GM21367 (cell line): ENCODE measurements around the gene DHRS1.
"Not testable (repeated sequence)": the region's sequence is repeated elsewhere in the genome, so short reads cannot be mapped to it uniquely, and the experiment has no call there.

Source experiments
- ATAC-seq: cut with Tn5 transposase; IDR thresholded peaks from one replicate; pipeline ENCODE4 v1.9.1; 2021; ENCODE audit not compliant: unreplicated experiment

DHRS1 gene

DNA sequence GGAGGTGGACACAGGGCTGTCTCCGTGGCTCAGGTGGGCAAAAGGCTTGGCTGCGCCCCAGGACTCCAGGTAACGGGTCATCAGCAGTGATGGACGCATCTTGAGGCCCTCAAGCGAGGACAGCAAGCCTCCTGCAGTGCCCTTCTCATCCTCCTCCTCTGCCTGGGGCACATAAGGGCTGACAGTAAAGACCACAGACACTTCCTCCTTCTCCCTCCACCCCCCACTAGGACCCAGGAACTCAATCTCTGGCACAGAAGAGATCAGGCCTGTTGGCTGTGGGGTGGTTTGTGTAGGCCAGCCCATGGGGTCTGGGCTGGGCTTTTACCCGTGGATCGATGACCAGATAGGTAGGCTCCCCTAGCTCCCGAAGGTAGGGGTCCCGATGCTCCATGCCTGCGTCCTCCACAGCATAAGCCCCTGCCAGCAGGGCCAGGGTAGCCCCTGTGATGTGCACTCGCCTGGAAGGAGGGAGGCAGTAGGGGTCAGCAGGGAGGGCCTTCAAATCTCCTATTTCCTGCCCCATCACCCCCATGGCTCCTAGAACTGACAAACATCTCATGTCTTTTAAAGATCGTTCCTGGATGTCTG is 29.6 kb upstream of the DHRS1 start:
- no peak for ATAC-seq

DNA sequence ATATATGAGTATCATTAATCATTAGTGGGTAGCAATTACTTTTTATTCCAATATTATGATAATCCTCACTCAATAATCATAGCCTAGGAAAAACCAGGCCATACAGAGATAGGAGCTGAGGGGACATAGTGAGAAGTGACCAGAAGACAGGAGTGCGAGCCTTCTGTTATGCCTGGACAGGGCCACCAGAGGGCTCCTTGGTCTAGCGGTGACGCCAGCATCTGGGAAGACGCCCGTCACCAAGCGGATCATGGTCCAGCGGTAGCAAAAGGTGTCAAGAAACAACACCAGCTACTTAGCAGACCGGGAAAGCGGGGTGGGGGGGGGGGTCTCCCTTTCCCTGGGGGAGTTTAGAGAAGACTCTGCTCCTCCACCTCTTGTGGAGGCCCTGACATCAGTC is 28.3 kb upstream of the DHRS1 start:
- not testable (repeated sequence) for ATAC-seq

DNA sequence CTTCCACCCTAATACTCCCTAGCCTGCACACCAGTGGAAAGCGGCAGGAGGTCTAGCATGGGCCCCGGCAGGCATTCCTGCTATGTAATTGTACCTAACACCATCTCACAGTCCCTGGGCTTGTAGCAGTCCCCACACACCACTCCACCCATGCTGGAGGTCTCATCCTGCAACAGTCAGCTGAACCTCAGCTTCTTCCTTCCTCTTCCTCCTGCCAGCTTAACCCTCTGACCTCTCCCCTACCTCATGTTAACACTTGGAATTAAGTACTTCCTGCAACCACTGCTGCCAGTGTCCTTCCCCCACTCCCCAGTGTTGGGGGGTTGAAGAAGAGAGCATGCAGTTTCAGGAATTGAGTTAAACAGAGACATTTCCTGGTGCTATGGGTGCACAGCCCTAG is 27.7 kb upstream of the DHRS1 start:
- no peak for ATAC-seq

DNA sequence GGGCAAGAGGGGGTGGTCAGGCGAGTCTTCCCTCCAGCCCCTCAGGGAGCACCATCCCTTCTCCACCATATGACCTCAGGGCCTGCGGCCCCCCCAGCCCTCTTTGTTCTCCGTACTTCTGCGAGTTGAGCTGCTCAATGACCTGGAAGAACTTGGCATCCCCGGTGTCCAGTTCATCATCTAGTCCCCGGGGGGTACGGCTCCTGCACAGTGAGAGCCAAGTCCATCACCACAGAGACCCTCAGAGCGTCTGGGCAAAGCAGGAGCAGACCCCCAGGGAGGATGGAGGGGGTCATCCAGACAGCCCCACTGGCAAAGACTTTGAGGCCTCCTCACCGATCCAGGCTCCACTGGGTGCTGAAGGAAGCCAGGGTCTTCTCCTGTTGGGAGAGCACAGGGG is 26.4 kb upstream of the DHRS1 start:
- ATAC-seq: no peak

DNA sequence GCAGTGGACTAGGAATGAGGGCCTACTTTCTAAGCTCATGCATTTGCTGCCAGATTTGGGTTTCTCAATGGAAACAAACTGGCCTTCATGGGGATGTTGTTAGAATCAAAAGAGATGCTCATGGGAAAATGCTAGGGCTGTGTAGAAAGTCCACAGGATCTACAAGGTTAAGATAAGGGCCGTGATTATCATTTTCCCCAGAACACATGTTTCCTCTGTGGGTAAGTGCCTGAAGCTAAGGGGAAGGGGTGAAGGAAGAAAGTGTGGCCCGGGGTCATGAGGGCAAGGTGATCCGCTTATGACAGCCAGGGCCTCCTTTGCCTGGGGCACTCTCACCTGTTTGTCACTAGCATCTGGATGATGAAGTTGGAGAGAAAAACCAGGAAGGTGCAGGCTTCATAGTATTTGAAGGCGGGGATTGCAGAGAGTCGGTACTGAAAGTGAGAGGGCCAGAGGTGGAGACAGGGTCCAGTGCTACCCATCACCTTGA is 25.5 kb upstream of the DHRS1 start:
- no peak for ATAC-seq

DNA sequence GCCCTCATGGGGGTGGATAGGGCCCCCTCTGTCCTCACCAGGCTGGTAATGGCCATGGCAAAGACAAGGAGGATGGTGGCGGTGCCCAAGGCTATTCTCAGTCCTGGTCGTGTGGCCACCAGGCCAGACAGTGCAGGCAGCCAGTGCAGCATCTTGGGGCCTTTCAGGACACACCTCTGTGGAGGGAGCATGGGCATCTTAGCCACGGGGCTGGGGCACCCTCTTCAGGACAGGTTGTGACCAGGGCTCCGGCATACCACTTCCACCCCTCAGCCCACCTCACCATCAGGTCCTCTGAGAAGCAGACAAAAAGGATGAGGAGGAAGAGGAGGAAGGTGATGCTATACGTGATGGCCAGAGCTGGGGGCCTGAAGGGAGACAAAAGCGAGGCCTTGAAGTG is 24.4 kb upstream of the DHRS1 start:
- ATAC-seq: no peak

DNA sequence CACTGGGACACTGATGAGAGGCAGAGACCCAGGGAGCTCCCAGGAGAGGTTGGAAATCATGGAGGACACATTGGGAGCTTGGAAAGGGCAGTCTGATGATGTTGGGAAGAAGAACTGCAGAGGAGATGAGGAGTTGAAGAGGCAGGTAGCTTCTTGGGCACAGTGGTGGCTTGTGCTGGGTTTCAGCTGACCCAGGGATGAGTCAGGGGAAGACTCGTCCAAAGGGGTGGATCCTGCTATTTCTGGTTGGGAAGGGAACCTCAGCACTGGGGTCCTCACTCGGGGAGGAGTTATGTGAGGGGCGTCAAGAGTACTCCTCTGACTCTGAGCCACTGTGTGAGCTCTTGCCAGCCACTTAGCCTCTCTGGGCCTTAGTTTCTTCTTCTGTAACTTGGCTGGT is 23.8 kb upstream of the DHRS1 start:
- ATAC-seq: no peak

DNA sequence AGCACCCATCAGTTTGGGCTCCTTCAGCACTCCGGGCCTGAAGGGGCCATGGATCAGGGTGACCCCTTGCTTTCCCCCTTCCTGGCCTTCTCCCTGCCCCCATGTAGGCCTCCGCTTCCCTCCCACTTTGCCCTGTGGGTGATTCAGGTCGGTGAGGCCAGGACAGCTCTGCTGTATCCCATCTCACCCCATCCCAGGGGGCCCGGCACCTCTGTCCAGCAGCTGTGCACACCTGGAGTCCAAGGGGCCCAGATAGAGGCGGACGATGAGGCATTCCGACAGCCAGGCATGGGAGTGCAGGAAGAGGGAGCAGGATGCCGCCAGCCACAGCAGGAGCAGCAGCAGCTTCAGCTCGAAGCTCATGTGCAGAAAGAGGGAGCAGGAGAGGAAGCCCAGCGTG is 23.1 kb upstream of the DHRS1 start:
- no peak for ATAC-seq

DNA sequence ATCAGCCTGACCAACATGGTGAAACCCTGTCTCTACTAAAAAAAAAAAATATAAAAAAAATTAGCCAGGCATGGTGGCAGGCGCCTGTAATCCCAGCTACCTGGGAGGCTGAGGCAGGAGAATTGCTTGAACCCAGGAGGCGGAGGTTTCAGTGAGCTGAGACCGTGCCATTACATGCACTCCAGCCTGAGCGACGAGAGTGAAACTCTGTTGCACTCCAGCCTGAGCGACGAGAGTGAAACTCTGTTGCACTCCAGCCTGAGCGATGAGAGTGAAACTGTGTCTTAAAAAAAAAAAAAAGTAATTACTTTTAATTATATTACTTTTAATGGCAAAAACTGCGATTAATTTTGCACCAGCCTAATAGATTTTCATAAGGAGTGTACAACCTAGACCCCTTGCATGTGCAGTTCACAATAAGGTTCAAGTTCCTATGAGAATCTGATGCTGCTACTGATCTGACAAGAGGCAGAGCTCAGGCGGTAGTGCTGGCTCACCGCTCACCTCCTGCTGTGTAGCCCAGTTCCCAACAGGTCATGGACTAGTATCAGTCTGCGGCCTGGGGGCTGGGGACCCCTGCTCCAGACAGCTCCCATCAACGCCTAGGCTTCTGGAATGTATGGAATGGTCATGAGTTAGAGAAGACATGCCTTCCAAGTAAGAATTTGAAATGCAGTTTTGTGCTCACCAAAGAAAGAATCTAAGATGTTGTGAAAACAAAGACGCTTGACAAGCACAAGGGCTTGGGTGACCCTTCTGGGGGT is 21.8 kb upstream of the DHRS1 start:
- no peak for ATAC-seq

DNA sequence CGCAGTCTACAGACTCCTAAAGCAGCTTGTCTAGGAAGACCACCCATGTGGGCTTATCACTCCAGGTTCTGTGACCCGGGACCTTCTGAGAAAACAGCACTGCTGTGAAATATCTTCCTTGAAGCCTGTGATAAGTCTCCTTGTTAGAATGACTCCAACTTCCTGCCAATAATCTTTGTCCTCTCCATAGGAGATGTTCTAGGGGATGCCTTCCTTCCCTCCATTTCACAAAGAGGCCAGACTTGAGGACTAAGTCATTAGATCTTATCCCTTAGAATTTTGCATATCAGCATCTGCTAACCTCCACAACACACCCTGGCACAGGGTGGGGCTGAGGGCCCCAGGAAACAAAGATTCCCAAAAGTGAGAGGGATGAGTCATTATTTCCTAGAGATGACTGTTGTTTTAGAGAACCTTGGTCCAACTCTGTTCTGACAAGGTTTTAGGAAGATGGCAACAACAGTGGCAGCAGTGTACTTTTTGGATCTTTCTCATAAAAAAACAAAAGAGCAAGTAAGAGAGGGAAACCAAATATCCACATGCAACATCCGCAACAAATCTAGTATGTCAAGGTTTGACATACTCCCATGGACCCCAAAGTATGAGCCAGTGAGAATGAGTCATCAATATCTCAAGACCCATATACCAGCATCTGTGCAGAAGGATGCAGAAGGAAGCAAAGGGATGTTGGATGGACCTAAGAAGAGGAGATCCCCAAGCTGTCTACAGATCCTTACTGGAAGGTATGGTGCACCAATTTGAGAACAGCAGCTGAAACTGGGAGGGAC is 17.8 kb upstream of the DHRS1 start:
- no peak for ATAC-seq

DNA sequence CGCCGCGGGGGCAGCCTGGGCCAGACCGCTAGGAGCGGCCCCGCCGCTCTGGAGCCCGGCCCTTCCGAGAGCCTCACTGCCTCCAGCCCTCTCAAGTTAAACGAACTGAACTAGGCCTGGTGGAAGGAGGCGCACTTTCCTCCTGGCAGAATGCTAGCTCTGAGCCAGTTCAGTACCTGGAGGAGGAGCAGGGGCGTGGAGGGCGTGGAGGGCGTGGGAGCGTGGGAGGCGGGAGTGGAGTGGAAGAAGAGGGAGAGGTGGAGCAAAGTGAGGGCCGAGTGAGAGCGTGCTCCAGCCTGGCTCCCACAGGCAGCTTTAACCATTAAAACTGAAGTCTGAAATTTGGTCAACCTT is 17.0 kb upstream of the DHRS1 start:
- ATAC-seq: no peak

DNA sequence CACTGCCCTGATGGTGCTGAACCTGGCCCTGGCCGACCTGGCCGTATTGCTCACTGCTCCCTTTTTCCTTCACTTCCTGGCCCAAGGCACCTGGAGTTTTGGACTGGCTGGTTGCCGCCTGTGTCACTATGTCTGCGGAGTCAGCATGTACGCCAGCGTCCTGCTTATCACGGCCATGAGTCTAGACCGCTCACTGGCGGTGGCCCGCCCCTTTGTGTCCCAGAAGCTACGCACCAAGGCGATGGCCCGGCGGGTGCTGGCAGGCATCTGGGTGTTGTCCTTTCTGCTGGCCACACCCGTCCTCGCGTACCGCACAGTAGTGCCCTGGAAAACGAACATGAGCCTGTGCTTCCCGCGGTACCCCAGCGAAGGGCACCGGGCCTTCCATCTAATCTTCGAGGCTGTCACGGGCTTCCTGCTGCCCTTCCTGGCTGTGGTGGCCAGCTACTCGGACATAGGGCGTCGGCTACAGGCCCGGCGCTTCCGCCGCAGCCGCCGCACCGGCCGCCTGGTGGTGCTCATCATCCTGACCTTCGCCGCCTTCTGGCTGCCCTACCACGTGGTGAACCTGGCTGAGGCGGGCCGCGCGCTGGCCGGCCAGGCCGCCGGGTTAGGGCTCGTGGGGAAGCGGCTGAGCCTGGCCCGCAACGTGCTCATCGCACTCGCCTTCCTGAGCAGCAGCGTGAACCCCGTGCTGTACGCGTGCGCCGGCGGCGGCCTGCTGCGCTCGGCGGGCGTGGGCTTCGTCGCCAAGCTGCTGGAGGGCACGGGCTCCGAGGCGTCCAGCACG is 16.4 kb upstream of the DHRS1 start:
- no peak for ATAC-seq

DNA sequence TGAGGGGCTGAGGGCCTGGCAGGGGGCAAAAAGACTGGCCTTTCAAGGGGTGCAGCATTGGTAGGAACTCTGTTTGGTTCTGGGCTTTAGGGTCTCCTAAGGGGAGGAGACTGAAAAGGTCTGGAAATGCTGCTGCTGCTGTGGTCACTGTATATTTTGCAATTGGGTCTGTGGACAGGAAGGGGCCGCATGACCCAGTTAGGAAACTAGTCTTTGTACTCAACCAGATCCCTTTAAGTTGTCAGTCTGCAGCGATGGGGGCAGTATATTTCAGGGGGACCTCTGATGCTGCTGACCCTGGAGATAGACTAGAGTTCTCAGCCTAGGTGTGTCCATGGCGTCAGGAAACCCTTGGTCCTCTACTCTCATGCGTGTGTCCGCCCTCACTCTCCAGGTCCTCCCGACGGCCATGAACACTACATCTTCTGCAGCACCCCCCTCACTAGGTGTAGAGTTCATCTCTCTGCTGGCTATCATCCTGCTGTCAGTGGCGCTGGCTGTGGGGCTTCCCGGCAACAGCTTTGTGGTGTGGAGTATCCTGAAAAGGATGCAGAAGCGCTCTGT is 15.7 kb upstream of the DHRS1 start:
- ATAC-seq: no peak

DNA sequence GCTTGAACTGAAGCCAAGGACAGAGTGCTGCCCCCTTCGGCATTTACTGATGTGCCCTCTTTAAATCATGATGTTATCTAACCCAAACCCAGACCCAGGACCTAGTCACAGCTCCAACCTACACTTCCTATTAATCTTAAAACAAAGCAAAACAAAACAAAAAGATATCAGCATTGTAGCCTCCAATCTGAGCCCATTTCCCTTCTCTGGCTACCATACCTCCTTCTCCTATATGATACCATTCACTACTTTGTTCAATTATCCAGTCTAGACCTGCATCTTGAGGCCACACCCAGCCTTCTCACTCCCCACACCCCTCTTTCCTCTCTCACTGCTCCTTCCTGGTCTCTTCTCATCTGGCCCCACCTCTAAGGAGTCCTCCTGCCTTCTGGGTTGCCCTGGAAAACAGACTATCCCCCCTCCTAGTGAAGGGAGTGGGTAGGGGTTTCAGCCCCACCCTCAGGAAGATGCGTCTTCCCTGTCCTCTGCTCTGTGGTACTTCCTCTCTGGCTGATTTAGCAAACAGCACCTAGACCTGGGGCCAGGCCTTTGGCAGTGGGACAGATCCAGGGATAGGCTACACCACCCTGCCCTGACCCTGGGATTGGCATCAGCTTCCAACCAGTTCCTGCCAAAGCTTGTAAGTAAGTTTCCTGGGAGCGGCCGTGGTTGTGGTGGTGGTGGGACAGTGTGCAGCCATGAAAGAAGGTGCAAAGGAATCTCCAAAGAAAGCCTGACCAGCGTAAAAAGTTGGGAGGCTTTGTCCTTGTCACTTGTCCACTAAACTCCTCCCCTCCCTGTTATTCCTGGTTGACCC is 15.0 kb upstream of the DHRS1 start:
- no peak for ATAC-seq

DNA sequence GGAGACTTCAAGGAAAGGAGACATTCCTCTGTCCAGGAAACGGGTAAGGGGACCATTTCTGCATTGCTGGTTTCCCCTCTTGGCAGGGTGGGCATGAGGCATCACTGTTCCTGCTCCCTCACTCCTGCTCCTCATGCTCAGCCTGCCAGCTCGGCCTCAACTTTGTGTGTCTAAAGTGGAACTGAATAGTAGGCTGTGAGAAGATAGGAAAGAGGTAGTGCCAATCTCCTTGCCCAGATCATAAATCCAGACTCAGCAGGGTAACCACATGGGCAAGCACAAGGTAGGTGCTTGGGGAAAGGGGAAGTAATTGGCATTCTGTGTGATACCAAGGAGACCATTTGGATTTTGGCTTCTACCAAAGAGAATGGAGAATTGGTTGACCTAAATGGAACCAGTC is 14.3 kb upstream of the DHRS1 start:
- ATAC-seq: no peak

DNA sequence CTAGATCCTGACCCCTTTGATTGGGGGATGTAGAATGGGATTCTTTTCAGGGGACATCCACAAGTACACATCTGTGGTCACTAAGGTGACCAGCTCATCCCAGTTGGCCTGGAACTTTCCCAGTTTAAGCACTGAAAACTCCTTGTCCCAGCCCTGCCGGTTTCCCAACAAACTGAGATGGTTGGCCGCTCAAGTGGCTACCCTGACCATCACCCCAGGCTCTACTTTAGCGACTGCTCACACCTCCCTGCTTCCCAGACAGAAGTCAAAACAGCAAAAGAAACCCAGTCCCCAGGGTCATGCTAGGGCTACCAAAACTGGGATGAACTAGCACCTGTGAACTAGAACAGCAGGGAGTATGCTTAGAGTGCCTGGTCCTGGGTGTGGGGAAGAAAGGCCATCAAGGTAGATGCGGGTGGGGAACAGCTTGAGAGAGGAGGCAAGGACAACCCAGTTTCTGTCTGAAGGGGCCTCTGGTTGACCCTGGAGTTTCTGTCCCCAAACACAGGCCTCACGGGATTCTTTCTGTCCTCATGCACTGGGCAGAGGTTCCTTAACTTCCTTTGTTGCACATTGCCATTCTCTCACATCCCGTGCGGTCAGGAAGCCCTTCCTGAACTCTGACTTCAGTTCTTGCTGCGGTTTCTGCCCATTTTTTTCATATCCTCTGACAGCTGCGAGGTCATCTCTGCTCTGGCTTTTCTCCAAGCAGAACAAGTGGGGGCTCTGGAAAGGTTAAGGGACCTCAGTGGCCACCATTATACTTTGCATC is 13.3 kb upstream of the DHRS1 start:
- no peak for ATAC-seq

DNA sequence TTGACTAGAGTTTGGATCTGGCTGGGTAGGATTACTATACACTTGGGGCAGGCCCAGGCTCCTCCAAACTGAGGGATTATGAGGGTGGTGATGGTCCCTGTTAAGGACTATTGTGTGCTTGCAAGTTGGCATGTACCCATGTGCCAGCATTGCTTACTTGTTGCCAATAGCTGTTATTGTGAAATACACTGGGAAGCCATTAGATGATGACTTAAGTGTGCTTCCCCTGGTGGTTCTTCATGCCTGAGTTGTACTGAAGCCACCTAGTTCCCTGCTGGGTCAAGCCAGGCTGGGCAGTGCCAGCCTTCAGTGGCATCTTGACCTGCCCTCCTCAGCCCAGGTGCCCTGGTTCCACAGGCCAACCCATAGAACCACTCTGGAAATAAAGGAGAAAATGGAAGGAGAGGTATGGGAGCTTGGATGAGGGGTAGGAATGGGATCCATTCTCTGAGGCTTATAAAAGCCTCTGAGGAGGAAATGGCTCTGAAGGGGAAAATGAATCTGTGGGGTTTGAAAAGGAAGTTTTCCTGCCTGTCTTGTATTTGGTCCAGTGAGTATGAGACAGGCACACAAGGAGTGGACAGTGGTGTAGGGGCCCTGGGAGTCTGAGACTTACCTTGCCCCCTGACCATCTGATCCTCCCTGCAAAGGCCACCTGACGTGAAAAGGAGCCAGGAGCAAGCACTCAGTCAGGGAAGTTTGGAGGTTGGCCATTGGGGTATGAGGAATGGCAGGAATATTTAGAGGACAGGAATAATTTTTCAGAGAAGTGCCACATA is 12.4 kb upstream of the DHRS1 start:
- no peak for ATAC-seq
